ENCODE results near the gene SLC22A23. TPM values are rescaled to one million over a fixed set of nuclear protein-coding genes. Genes with fewer than 3 reads are reported as not detected.

Gene SLC22A23
- total RNA-seq, 1 donor from 2014 or later: 27.8 TPM

DNA sequence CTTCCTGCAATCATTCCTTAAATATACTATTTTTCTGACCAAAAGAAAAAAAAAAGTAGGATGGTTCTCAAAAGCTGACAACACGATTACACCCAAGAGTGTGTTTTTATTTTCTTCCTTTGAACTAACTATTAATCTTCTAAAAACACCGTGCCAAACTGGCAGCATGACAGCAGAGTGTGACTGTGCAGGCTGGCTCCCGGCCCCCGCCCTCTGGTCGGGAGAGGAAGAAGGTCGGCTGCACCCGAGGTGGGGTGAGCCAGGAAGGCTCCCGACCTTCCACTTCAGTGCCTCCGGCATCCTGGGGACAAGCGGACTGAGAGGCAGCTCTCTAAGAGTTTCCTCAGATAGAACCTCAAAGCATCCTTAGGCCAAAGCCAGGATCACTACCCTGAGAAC lies 29.2 kb downstream of the SLC22A23 start:
- Histone ChIP-seq H3K4me1 (peaks cover 15% of the 10 kb centered on the region), H3K9me3 (no peaks in the 10 kb centered on the region), H3K27ac (no peak overlapping the region), H3K36me3 (no peaks in the 10 kb centered on the region), H3K27me3 (ENCODE audit: low read depth) (no peaks in the 10 kb centered on the region), H3K4me3 (no peak overlapping the region)
- TF ChIP-seq, protein P1, sequence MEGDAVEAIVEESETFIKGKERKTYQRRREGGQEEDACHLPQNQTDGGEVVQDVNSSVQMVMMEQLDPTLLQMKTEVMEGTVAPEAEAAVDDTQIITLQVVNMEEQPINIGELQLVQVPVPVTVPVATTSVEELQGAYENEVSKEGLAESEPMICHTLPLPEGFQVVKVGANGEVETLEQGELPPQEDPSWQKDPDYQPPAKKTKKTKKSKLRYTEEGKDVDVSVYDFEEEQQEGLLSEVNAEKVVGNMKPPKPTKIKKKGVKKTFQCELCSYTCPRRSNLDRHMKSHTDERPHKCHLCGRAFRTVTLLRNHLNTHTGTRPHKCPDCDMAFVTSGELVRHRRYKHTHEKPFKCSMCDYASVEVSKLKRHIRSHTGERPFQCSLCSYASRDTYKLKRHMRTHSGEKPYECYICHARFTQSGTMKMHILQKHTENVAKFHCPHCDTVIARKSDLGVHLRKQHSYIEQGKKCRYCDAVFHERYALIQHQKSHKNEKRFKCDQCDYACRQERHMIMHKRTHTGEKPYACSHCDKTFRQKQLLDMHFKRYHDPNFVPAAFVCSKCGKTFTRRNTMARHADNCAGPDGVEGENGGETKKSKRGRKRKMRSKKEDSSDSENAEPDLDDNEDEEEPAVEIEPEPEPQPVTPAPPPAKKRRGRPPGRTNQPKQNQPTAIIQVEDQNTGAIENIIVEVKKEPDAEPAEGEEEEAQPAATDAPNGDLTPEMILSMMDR (IDR thresholded peaks at IDR 0.05): no peak
- DNase-seq (no peak), ATAC-seq (peak; percentile 47 to 59)
- intact Hi-C loops (cut with DNase I): no loop called here

DNA sequence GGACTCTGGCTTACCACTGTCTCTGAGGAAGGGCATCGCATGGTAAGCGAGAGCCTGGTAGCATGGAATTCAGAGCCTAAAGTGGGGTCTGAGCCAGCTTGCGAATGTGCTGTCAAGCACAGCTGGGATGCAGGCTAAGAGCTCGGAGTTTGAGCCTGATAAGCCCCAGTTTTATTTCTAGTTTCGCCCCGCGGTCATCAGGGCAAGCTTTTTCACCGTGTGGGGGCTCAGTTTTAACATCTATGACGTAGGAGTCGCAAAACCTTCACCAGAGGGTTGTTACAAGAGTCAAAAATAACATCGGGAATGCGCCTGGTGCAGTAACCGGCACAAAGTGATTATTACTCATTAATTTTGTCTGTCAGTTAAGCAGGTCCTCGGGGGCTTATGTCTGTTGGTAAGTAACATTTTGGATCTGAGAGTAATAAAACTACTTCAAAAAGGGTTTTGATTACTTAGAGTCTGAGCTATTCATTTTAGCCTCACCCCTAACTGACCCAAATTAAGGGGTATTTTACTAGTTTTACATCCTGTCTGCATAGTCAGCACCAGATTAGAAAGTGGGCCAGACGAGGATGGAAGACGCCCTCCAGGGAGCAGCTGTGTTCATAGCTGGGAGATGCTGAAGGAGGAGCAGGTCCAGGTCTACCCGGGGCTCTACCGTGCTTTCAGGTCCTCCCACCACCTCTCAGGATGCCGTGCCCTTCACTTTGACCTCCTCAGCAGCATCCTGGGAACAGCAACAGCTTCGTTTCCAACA lies 29.7 kb downstream of the SLC22A23 start:
- DNase-seq (no peak), ATAC-seq (no peak)
- Histone ChIP-seq H3K27me3 (ENCODE audit: low read depth) (no peaks in the 10 kb centered on the region), H3K9me3 (no peaks in the 10 kb centered on the region), H3K36me3 (no peaks in the 10 kb centered on the region), H3K27ac (no peak overlapping the region), H3K4me1 (peaks cover 15% of the 10 kb centered on the region), H3K4me3 (no peak overlapping the region)
- intact Hi-C loops (cut with DNase I): no loop called here
- TF ChIP-seq, protein P1 (IDR thresholded peaks at IDR 0.05): no peak

DNA sequence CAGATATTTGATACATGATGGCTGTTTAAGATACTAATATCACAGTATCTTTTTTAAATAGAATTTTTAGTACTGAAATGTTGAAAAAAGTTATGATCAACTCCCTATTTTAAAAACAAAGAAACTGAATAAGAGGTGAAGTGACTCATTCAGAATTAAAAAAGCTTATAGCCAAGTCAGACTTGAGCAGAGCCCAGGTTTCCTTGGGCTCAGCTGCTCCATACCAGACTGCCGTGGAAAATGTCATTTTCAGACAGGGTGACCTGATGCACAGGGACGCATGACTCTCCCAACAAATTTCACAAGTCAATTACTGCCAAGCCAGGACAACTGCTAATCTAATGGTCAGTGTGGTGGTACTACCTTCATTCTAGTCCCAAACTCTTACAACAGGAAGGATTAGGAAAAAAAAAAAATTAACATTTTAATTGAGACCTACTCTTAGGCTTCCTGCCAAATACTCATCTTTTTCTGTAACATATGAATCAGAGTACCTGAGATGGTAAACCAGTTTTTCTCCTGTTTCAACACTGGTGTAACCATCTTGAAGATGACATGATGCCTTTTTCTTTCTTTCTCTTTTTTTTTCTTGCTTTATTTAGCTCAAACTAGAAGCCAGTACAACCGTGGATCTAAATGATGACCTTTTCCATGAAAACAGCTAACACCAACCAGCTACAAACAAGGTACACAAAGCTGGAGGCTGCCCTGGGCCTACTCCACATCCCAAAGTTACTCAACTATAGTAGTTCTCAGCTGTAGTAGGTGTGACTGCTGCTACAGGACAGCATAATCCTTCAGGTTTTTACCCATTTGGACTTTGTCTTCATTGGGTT lies 30.5 kb downstream of the SLC22A23 start:
- Histone ChIP-seq H3K36me3 (no peaks in the 10 kb centered on the region), H3K27ac (no peak overlapping the region), H3K9me3 (no peaks in the 10 kb centered on the region), H3K4me1 (peaks cover 15% of the 10 kb centered on the region), H3K27me3 (ENCODE audit: low read depth) (no peaks in the 10 kb centered on the region), H3K4me3 (no peak overlapping the region)
- ATAC-seq (no peak), DNase-seq (no peak)
- intact Hi-C loops (cut with DNase I): no loop called here
- TF ChIP-seq, protein P1 (IDR thresholded peaks at IDR 0.05): no peak

DNA sequence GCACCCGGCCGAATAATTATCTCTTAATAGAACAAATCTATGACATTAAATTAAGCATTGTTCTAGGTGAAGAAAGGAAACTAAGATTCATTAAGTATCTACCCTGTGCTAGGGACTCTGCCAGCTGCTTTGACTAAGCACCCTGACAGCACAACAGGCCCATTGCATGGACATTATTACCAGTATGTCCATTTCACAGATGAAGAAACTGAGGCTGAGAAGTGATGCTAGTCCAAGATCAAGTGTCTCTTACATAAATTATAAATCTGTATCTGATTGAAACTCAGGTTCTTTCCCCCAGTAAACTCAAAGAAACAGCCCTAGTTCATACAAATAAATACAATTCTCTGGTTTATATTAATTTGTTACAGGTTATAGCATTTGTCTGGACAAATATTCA lies 31.3 kb downstream of the SLC22A23 start:
- TF ChIP-seq, protein P1 (IDR thresholded peaks at IDR 0.05): no peak

GRCh38 chr6:3424185-3424927 lies 32.5 kb downstream of the SLC22A23 start:
- no peaks in the 10 kb centered on the region for H3K27me3 ChIP-seq (ENCODE audit: low read depth)
- TF ChIP-seq, protein P1 (IDR thresholded peaks at IDR 0.05): no peak
- ATAC-seq (no peak), DNase-seq (no peak)
- intact Hi-C loops (cut with DNase I): no loop called here
- no peak overlapping the region for H3K4me3 ChIP-seq
- no peaks in the 10 kb centered on the region for H3K36me3 ChIP-seq
- H3K9me3 ChIP-seq: no peaks in the 10 kb centered on the region
- H3K4me1 ChIP-seq: peaks cover 15% of the 10 kb centered on the region
- H3K27ac ChIP-seq: no peak overlapping the region

More for the DNA sequence above, 31.3 kb downstream of the SLC22A23 start:
- Histone ChIP-seq H3K4me3 (no peak overlapping the region), H3K27me3 (ENCODE audit: low read depth) (no peaks in the 10 kb centered on the region), H3K36me3 (no peaks in the 10 kb centered on the region), H3K27ac (no peak overlapping the region), H3K9me3 (no peaks in the 10 kb centered on the region), H3K4me1 (peaks cover 15% of the 10 kb centered on the region)
- no peak for DNase-seq
- intact Hi-C loops (cut with DNase I): no loop called here
- no peak for ATAC-seq
